NCI-H526 (cell line): ENCODE measurements around the gene CRHR2.

Source experiments
- DNase-seq, 2 experiments: peaks; one replicate each; lab custom pipeline; 2025; lab: John Stamatoyannopoulos, UW

The CRHR2 gene

DNA sequence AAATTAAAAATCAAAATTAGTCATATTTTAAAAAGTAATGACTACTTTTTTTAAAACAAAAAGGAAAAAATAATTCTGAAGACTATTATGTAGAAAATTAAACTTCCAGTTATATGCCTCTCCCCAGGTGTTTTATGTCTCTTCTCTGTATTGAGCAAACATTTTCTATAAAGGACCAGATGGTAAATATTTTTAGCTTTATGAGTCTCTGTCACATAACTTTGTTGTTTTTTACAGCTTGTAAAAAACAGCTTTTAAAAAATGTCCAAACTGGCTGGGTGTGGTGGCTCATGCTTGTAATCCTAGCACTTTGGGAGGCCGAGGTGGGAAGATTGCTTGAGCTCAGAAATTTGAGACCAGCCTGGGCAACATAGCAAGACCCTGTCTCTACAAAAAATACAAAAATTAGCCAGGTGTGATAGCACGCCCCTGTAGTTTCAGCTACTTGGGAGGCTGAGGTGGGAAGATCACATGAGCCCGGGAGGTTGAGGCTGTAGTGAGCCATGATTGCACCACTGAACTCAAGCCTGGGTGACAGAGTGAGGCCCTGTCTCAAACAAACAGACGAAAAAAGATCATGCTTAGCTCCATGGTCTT lies 64.1 kb downstream of the CRHR2 start:
- no peak for DNase-seq

GRCh38 chr7:30617359-30617758 lies 64.9 kb downstream of the CRHR2 start:
- DNase-seq, result no peak

DNA sequence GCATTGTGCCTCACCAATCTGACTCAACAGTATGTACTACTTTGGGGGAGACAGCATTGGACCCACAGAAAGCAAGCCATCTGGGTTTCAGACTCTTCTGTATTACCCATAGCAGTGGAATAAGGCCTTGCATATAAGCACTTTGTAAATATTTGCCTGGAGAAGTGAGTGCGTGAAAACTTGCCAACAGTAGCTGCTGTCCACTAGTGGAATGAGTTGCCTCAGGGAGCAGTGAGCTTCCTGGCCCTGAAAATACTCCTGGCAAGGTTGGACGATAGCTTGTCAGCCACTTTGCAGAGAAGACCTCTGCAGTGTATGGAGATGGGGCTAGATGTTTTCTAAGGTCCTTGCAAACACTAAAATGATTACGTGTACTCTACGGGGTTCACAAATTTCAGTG lies 65.9 kb downstream of the CRHR2 start:
- no peak for DNase-seq

GRCh38 chr7:30613366-30614325 lies 68.6 kb downstream of the CRHR2 start:
- no peak for DNase-seq

DNA sequence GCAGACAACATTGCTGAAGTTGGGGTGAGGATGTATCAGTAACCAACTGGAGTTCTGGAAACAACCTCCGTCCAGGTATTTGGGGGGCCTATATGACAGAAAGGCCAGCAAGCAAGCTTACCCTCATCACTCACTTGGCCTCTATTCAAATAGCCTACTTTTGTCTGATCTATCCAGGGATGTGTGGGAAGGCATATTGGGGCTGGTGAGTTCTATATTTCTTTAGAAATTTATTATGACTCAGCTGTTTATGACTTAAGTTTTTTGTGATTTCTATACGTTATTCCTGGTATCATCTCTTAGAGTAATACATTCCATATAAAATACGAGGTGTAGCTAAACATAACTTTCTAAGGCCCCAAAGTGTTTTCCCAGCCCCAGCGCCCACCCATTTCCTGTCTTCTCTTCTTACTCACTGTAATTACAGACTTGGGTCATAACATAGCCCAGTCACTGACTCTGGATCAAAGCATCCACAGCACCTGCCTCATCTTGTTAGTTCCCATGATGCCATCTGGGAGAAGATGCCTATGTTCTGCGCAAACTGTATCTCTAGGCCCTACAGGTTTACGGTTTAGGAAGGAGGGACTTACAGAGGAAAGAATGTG lies 69.5 kb downstream of the CRHR2 start:
- DNase-seq, result no peak

DNA sequence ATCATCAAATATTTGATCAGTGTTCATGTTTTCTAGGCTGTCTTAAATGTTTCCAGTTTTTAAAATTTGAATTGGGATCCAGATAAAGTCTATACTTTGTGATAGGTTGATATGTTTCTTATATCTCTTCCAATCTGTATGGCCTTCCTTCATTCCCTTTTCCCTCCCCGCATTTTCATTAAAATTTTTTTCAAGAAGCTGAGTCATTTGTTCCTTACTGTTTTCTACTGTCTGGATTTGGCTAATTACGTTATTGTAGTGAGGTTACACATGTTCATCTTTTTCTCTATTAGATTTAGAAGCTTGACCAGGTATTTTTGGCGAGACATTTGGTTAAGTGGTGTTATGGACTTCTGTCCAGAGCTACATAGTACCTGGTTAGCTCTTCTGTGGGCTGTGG lies 76.4 kb downstream of the CRHR2 start:
- DNase-seq, result no peak

GRCh38 chr7:30604901-30605300 lies 77.4 kb downstream of the CRHR2 start:
- no peak for DNase-seq
